HL-60/S4 treated with retinoic acid at 250 ng/mL for 4 days and 3 days (cell line): ENCODE measurements around the gene RAI14.
"Not testable (repeated sequence)": the region's sequence is repeated elsewhere in the genome, so short reads cannot be mapped to it uniquely, and the experiment has no call there.

Source experiments
- in situ Hi-C: fragments of 300-500 bp; cut with MboI; formaldehyde crosslinking; loops from 2 replicates; pipeline ENCODE4 v1.7.0; 2022; ENCODE audit warnings: low sequenced_read_pairs

The RAI14 gene

GRCh38 chr5:34724741-34725140 is 68.6 kb downstream of the RAI14 start:
- in situ Hi-C loops, result no loop called here

DNA sequence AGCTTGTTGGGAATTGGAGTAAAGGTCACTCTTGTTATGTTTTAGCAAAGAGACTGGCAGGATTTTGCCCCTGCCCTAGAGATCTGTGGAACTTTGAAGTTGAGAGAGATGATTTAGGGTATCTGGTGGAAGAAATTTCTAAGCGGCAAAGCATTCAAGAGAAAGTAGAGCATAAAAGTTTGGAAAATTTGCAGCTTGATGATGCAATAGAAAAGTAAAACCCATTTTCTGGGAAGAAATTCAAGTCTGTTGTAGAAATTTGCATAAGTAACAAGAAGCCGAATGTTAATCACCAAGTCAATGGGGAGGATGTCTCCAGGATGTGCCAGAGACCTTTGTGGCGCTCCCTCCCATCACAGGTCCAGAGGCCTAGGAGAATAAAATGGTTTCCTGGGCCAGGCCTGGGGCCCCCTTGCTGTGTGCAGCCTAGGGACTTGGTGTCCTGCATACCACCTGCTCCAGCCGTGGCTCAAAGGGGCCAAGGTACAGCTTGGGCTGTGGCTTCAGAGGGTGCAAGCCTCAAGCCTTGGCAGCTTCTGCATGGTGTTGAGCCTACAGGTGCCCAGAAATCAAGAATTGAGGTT is 71.1 kb downstream of the RAI14 start:
- in situ Hi-C loops, result not testable (repeated sequence)

- in situ Hi-C loops, result no loop called here
Observed at GRCh38 chr5:34728236-34728635, 72.1 kb downstream of the RAI14 start.

- in situ Hi-C loops, result no loop called here
Observed at GRCh38 chr5:34731435-34732232, 75.5 kb downstream of the RAI14 start.

- in situ Hi-C loops, result no loop called here
Observed at GRCh38 chr5:34734326-34734725, 78.2 kb downstream of the RAI14 start.

GRCh38 chr5:34735491-34736426 is 79.6 kb downstream of the RAI14 start:
- in situ Hi-C loops, result no loop called here

DNA sequence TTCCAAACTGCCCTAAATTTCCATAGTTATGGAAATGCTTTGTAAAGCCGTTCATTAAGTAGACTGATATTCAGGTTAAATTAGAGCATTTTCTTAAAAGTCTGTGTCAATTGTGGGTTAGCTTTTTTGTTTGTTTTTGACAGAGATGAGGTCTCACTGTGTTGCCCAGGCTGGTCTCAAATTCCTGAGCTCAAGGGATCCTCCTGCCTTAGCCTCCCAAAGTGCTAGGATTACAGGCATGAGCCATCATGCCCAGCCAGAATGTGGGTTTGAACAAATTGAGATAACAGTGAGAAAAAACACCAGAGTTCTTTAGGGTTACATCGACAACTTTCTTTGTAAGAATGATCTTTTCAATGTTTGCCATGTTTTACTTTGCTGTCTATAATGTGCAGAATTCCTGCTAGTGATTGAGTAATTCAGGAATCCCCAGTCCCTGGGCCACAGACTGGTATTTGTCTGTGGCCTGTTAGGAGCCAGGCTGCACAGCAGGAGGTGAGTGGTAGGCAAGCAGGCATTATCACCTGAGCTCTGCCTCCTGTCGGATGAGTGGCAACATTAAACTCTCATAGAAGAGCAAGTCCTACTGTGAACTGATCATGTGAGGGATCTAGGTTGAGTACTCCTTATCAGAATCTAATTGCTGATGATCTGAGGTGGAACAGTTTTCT is 80.5 kb downstream of the RAI14 start:
- in situ Hi-C loops, result no loop called here

DNA sequence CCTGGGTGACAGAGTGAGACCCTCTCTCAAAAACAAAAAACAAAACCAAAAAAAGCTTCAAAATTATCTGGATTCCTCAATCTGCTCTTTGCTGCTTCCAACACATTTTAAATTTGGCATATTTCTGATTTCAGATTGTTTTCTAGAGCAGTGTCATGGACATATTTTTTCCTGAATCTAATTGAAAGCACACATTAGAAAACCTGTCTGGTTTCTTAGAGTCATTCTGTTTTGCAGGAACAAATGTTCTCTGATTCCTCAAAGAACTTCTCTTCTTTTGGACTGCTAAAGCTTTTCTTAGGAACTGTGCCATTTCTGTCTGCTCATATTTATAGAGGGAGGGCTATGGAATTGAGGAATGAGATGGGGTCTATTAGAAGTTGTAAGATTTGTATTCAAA is 81.6 kb downstream of the RAI14 start:
- in situ Hi-C loops, result no loop called here

GRCh38 chr5:34738381-34738780 is 82.3 kb downstream of the RAI14 start:
- in situ Hi-C loops, result no loop called here

DNA sequence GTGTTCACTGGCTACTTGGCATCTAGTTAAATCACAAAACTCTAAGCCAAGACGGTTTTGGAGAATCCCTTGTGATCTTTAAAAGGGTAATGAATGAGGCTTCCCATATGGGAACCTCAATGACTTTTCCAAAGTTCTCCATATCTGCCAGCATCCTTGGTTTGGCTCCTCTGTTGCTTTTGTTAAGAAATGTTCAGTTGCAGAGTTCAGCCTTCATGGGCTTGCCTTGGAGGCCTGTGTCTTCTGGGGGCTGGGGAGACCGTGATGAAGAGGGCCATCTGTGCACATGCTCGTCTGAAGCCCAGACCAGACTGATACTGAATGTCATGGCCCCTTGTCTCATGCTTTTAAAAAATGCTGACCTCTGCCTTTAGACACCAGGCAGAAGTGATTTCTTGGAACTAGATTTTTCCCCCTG is 84.3 kb downstream of the RAI14 start:
- in situ Hi-C loops, result no loop called here

- in situ Hi-C loops, result no loop called here
Observed at GRCh38 chr5:34742061-34742460, 85.9 kb downstream of the RAI14 start.

DNA sequence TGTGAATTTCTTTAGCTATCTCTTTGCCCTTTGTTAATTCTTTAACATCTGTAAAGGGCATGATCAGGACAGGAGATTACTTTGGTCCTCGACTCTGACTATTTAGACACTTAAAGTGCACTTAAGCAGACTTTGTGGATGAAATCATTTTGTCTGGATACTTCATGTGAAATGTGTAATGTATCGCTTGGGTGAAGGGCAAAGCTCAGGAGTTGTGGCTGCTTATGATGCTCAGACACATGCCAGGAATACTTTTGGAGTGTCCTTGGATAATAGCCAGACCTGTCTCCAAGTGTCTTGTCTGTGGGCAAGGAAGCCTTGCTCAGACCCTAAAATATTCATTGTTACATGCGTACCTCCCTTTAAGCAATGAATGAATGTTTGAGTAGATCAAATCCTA is 87.8 kb downstream of the RAI14 start:
- in situ Hi-C loops, result no loop called here

DNA sequence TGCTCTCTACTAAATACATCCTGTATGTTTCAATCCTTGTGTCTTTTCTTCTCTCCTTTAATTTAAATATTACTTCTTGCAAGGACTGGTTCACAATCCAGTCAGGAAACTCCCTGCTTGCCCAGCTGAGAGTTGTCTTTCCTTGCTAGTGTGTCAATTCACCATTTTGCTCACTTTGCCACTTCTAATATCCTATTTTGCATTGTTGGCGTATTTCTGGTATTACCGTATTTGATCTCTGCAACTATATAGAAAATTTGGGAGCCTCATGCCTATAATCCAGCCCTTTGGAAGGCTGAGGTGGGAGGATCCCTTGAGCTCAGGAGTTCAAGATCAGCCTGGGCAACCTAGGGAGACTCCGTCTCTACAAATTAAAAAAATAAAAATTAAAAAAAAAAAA is 92.3 kb downstream of the RAI14 start:
- in situ Hi-C loops, result no loop called here

GRCh38 chr5:34749431-34749873 is 93.3 kb downstream of the RAI14 start:
- in situ Hi-C loops, result no loop called here

- in situ Hi-C loops, result no loop called here
Observed at GRCh38 chr5:34750206-34750605, 94.1 kb downstream of the RAI14 start.

- in situ Hi-C loops, result no loop called here
Observed at GRCh38 chr5:34751807-34752736, 95.9 kb downstream of the RAI14 start.

DNA sequence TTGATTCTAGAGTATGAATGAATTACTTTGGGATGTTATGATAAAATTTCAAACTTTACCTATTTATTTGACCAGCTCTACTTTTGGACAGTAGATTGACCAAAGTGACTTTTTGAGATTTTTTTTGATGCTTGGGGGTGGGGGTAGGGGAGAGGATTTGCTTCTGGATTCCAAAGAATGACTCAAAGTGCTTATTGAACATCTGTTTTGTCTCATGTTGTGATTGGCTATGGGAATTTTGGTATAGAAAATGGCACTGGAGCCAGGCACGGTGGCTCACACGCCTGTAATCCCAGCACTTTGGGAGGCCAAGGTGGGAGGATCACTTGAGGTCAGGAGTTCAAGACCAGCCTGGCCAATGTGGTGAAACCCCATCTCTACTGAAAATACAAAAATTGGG is 97.1 kb downstream of the RAI14 start:
- in situ Hi-C loops, result not testable (repeated sequence)

- in situ Hi-C loops, result no loop called here
Observed at GRCh38 chr5:34755926-34756325, 99.8 kb downstream of the RAI14 start.

DNA sequence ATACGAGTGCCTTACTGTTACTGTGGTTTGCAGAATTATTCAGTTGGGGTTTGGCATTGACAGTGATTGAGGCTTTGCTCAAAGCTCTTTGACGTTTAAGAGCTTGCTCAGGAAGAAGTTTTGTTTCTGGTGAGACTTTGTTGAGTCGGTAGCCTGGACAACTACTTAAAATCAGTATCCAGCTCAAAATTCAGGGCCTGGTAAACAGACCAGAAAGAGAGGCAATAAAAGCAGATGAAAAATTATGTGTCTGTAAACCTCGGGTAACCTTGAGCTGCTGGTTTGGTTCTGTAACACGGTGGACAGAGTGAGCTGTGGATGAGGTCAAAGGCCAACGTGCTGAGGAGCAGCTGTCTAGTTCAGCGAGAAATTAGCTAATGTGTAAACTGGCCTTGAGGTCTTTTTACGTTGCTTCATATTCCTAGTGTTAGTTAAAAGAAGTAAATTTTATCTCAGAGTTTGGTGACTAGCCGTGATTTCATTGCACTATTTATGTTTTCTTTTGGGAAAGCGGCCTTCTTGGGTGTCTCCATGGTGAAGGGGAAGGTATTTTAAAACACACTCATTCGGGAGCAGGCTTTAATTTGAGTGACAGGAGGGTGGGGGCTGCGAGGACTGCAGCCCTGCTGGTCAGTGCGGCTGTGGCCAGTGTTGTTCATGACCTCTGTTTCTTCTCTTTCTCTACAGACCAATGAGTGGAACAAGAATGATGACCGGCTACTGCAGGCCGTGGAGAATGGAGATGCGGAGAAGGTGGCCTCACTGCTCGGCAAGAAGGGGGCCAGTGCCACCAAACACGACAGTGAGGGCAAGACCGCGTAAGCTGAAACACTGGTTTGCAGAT is 100.9 kb downstream of the RAI14 start:
- in situ Hi-C loops, result no loop called here
